GM21515 (cell line): ENCODE data around the gene SEL1L3.
"Not testable (repeated sequence)": the region's sequence is repeated elsewhere in the genome, so short reads cannot be mapped to it uniquely, and the experiment has no call there.

Source experiments
- ATAC-seq: cut with Tn5 transposase; IDR thresholded peaks from one replicate; pipeline ENCODE4 v1.9.1; 2021; ENCODE audit not compliant: unreplicated experiment

The SEL1L3 gene

GRCh38 chr4:25862411-25863346 is at the start of gene SEL1L3:
Gene SEL1L3, minus strand, starts transcription at chr4:25862988. Its CDS starts 152 bp downstream, at chr4:25862836.
- ATAC-seq = peak; percentile 42

GRCh38 chr4:25911356-25911755 is 48.6 kb upstream of the SEL1L3 start:
- no peak for ATAC-seq

DNA sequence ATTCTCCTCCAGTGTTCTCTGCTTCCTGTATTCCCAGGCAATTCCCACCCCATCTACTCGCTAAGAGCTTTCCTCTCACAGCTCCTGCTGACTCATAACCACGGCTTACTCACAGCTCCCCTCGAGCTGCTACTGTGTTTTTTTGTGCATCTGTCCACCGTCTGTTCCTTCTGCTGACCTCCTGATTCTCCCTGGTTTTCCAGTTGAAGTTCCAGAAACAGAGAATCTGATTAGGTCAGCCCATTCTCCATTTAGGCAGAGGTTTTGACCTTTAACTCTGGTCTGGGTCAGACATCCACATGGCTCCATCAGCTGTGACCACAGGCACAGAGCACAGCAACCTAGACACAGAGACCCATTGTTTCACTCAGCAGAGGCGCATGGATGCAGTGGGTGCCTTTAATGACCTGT is 45.7 kb upstream of the SEL1L3 start:
- no peak for ATAC-seq

- ATAC-seq = not testable (repeated sequence)
Measured at GRCh38 chr4:25906113-25906512, 43.3 kb upstream of the SEL1L3 start.

GRCh38 chr4:25905371-25905770 is 42.6 kb upstream of the SEL1L3 start:
- no peak for ATAC-seq

GRCh38 chr4:25904748-25905082 is 41.9 kb upstream of the SEL1L3 start:
- ATAC-seq = peak; percentile 38

- ATAC-seq = peak; percentile 46
Measured at GRCh38 chr4:25903900-25904747, 41.3 kb upstream of the SEL1L3 start.

GRCh38 chr4:25901030-25901430 is 38.2 kb upstream of the SEL1L3 start:
- no peak for ATAC-seq

GRCh38 chr4:25900310-25900709 is 37.5 kb upstream of the SEL1L3 start:
- no peak for ATAC-seq

GRCh38 chr4:25896776-25897539 is 34.2 kb upstream of the SEL1L3 start:
- ATAC-seq = no peak

- no peak for ATAC-seq
Measured at GRCh38 chr4:25892796-25893195, 30.0 kb upstream of the SEL1L3 start.

GRCh38 chr4:25890571-25891485 is 28.0 kb upstream of the SEL1L3 start:
- no peak for ATAC-seq

GRCh38 chr4:25889589-25890503 is 27.1 kb upstream of the SEL1L3 start:
- no peak for ATAC-seq

DNA sequence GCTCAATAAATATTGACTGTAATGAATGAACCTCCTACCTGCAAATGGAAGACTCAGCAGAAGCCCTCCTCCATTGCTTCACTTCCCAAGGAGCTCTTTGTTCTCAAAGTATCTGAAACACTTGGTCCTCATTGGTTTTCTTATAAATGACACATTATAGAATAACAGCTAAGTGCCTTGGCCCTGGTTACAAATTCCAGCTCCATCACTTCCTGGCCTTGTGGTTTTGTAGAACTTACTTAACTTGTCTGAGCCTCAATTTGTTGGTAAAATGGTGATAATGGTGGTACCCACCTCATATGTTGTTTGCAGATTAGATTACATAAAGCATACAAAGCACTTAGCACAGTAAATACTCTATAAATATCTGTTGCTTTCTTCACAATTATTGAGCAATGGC is 26.0 kb upstream of the SEL1L3 start:
- ATAC-seq = no peak

GRCh38 chr4:25884031-25884782 is 21.4 kb upstream of the SEL1L3 start:
- ATAC-seq = no peak

GRCh38 chr4:25883565-25883964 is 20.8 kb upstream of the SEL1L3 start:
- ATAC-seq = no peak

GRCh38 chr4:25882226-25882625 is 19.4 kb upstream of the SEL1L3 start:
- no peak for ATAC-seq

DNA sequence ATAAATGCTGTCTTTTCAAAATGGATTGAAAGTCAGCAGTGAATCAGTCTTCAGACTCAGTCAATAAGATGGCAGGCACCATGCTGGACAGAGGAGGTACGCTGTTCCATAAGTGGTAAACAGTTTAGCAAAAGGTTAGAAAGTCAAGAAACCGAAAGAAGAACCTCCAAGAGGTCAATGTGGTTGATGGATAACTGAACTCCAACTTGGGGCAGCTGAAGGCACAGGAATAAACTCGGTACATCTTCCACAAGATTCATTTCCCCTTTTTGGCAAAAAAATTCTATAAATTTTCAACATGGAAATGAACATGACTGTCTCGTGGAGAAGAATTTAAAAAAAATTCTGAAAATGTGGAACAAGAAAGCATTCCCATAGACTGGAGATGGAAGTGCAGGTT is 18.4 kb upstream of the SEL1L3 start:
- ATAC-seq = no peak
